Heart left ventricle (tissue), 16 donors: ENCODE measurements around the gene NUDT19. TPM values are rescaled to one million over a fixed set of nuclear protein-coding genes. Genes with fewer than 3 reads are reported as not detected.

ENCODE experiments used
- ATAC-seq, 4 donors: fragments of 200-7000 bp; cut with Tn5 transposase; one replicate each; pipeline ENCODE4 v1.9.1; 2020 to 2022; ENCODE audit warnings: moderate library complexity in 4 of 4, mild to moderate bottlenecking in 3 of 4, moderate number of reproducible peaks in 1 of 4
- DNase-seq, 5 donors: peaks; one replicate each; pipeline ENCODE4 v3.0.0-alpha.2; 2020
- H3K27ac ChIP-seq, 12 donors: fragments of 200-600 bp; sonication (generic) in 4 of 12; one replicate each; pipeline versions ENCODE4 v1.5.0 to v1.8.0; 2016 to 2022; ENCODE audit warnings: mild to moderate bottlenecking in 2 of 12
- H3K27me3 ChIP-seq, 9 donors: fragments of 200-600 bp; sonication (generic) in 2 of 9; one replicate each; pipeline versions ENCODE4 v1.5.1 to v1.8.0; 2016 to 2022; ENCODE audit warnings: mild to moderate bottlenecking in 3 of 9
- H3K36me3 ChIP-seq, 9 donors: fragments of 200-600 bp; sonication (generic) in 2 of 9; one replicate each; pipeline versions ENCODE4 v1.5.0 to v1.8.0; 2018 to 2022; ENCODE audit warnings: mild to moderate bottlenecking in 2 of 9
- H3K4me1 ChIP-seq, 12 donors: fragments of 200-600 bp; sonication (generic) in 4 of 12; one replicate each; pipeline versions ENCODE4 v1.5.0 to v1.8.0; 2016 to 2022; ENCODE audit warnings: mild to moderate bottlenecking in 3 of 12
- H3K4me3 ChIP-seq, 12 donors: fragments of 200-600 bp; sonication (generic) in 4 of 12; one replicate each; pipeline versions ENCODE4 v1.5.0 to v1.8.0; 2017 to 2022; ENCODE audit warnings: mild to moderate bottlenecking in 9 of 12, moderate library complexity in 4 of 12
- H3K9me3 ChIP-seq, 12 donors: fragments of 200-600 bp; sonication (generic) in 4 of 12; one replicate each; pipeline versions ENCODE4 v1.5.0 to v1.8.0; 2016 to 2022; ENCODE audit warnings: mild to moderate bottlenecking in 1 of 12
- CTCF ChIP-seq, 12 donors: fragments of 200-600 bp; sonication (generic) in 4 of 12; IDR thresholded peaks; one replicate each; pipeline versions ENCODE4 v1.5.0 to v1.8.0; 2018 to 2022; ENCODE audit warnings: antibody characterized with exemption in 12 of 12, mild to moderate bottlenecking in 5 of 12
- POLR2A ChIP-seq, 2 donors: fragments of 450-650 bp; IDR thresholded peaks; one replicate each; pipeline ENCODE4 v1.6.1; 2017; ENCODE audit warnings: antibody characterized with exemption in 2 of 2, mild to moderate bottlenecking in 2 of 2, moderate library complexity in 2 of 2
- WGBS, 4 donors: extraction: QIAGEN DNeasy Blood & Tissue Kit in 2 of 4; methylation state at CpG; one replicate each; pipeline versions ENCODE4 v1.1.5 to v1.1.7; 2013 to 2018; 5-methylcytosine and 5-hydroxymethylcytosine counted together
- intact Hi-C, 10 donors: fragments of 100-400 bp; cut with DNase I; formaldehyde crosslinking; loops; one replicate each; pipeline versions ENCODE4 v1.11.1 to v1.14.2; 2022
- polyA plus RNA-seq, 2 donors: library from polyadenylated mRNA; stranded (reverse); fragments of 200-250 nt; gene quantifications; one replicate each; pipeline ENCODE4 v1.2.3, GENCODE V29; 2013
- total RNA-seq, 9 donors: library from RNA; depleted of rRNA in 2 of 9; stranded (reverse); fragments of >200 nt in 2 of 9; fragmentation: NEBNext Ultra II Directional in 3 of 9; extraction: Animal tissue kit (Norgen Biotek cat#: 25700) in 3 of 9; gene quantifications; one replicate each; pipeline versions ENCODE4 v1.1.0 to v1.2.4, GENCODE V29; 2016 to 2023
- donor health status: ischemic (EF 13 %, LVEDD 7.1; RV severe dilation, severe dysfunction).
- donor health status: healthy with polysubstance abuse.
- donor health status: DM: no; HTN: yes; CAD: no.
- donor health status: DM: no; HTN: no; CAD: no.
- donor health status: ischemic (EF 25% LVEDD 6.9; RV normal size, moderate dysfunction).
- donor health status: ischemic (EF 25% LVEDD 5.7; RV mildly dilated, moderate dysfunction).
- donor health status: healthy.
- donor health status: DM: yes; HTN: yes; CAD: no.
- donor health status: ischemic (EF 35%, LVEDD 5.7; RV mildly dilated, moderate dysfunction).
- donor health status: nonischemic (EF 11% LVEDD 7.7; RV severe dilation, severe dysfunction).
- donor health status: DM: yes; HTN: yes; CAD: no.
- donor health status: PGD.
- donor health status: ischemic (EF 29% LVEDD 5.4; RV normal size, mild dysfunction).
- donor health status: nonischemic (EF 23%, LVEDD 6.1; RV moderate dilation, normal function).

The NUDT19 gene
- total and polyA plus RNA-seq, 11 donors = 12.5 to 31.3 (median 20.5) TPM

- H3K36me3 ChIP-seq = peaks cover 0 to 46% (median 24%) of the 10 kb centered on the region in 9 donors
- peaks cover 0 to 9% (median 1%) of the 10 kb centered on the region in 12 donors for H3K4me1 ChIP-seq
- TF ChIP-seq POLR2A (IDR thresholded peaks at IDR 0.05) (no peak), CTCF (IDR thresholded peaks at IDR 0.05) (no peak)
- no peaks in the 10 kb centered on the region for H3K27me3 ChIP-seq
- intact Hi-C loops = no loop called here
- no peak overlapping the region for H3K4me3 ChIP-seq
- H3K27ac ChIP-seq = no peak overlapping the region
- WGBS, 4 donors = 87 to 91% (median 89%) methylated on average over 10 of the region's 10 CpGs
- H3K9me3 ChIP-seq = no peaks in the 10 kb centered on the region
- ATAC-seq = no peak
- DNase-seq = no peak
Observed at GRCh38 chr19:32658527-32658926, 33.1 kb upstream of the NUDT19 start.

GRCh38 chr19:32661318-32661717 is 30.3 kb upstream of the NUDT19 start:
- H3K9me3 ChIP-seq = no peaks in the 10 kb centered on the region
- no peak overlapping the region for H3K27ac ChIP-seq
- peaks cover 0 to 30% (median 14%) of the 10 kb centered on the region in 9 donors for H3K36me3 ChIP-seq
- WGBS, 4 donors = 84 to 92% (median 90%) methylated on average over 7 of the region's 7 CpGs
- ATAC-seq = no peak
- DNase-seq = no peak
- H3K27me3 ChIP-seq = no peaks in the 10 kb centered on the region
- TF ChIP-seq POLR2A (IDR thresholded peaks at IDR 0.05) (no peak), CTCF (IDR thresholded peaks at IDR 0.05) (no peak)
- H3K4me1 ChIP-seq = peaks cover 0 to 16% (median 4%) of the 10 kb centered on the region in 12 donors
- no peak overlapping the region for H3K4me3 ChIP-seq
- intact Hi-C loops = no loop called here

- ATAC-seq (no peak), DNase-seq (no peak)
- Histone ChIP-seq H3K27me3 (no peaks in the 10 kb centered on the region), H3K4me3 (no peak overlapping the region), H3K4me1 (peaks cover 0 to 18% (median 6%) of the 10 kb centered on the region in 12 donors), H3K36me3 (peaks cover 0 to 25% (median 16%) of the 10 kb centered on the region in 9 donors), H3K27ac (no peak overlapping the region), H3K9me3 (no peaks in the 10 kb centered on the region)
- TF ChIP-seq CTCF (IDR thresholded peaks at IDR 0.05) (no peak), POLR2A (IDR thresholded peaks at IDR 0.05) (no peak)
- WGBS, 4 donors = 39 to 47% (median 44%) methylated on average over 3 of the region's 3 CpGs
- intact Hi-C loops = no loop called here
Observed at GRCh38 chr19:32662186-32662585, 29.4 kb upstream of the NUDT19 start.

GRCh38 chr19:32666084-32666483 is 25.5 kb upstream of the NUDT19 start:
- peaks cover 0 to 14% (median 3%) of the 10 kb centered on the region in 9 donors for H3K36me3 ChIP-seq
- no peaks in the 10 kb centered on the region for H3K27me3 ChIP-seq
- intact Hi-C loops = no loop called here
- peak overlapping the region; percentile 29 to 76 (median 70) for H3K27ac ChIP-seq
- WGBS, 4 donors = 45 to 65% (median 61%) methylated on average over 6 of the region's 6 CpGs
- TF ChIP-seq POLR2A (IDR thresholded peaks at IDR 0.05) (peak in 1 of 2 donors; percentile 21), CTCF (IDR thresholded peaks at IDR 0.05) (no peak)
- peak; percentile 63 to 73 (median 69) for ATAC-seq
- H3K9me3 ChIP-seq = no peaks in the 10 kb centered on the region
- no peak for DNase-seq
- H3K4me3 ChIP-seq = peak overlapping the region in 9 of 12 donors; percentile 6 to 43 (median 27)
- peaks cover 0 to 37% (median 8%) of the 10 kb centered on the region in 12 donors for H3K4me1 ChIP-seq
